ENCODE measurements around the gene WNT2B. TPM values are rescaled to one million over a fixed set of nuclear protein-coding genes. Genes with fewer than 3 reads are reported as not detected.
"Not testable (repeated sequence)": the region's sequence is repeated elsewhere in the genome, so short reads cannot be mapped to it uniquely, and the experiment has no call there.

WNT2B gene
- total and polyA plus RNA-seq, 11 donors: 0.71 to 16.2 (median 2.0) TPM

DNA sequence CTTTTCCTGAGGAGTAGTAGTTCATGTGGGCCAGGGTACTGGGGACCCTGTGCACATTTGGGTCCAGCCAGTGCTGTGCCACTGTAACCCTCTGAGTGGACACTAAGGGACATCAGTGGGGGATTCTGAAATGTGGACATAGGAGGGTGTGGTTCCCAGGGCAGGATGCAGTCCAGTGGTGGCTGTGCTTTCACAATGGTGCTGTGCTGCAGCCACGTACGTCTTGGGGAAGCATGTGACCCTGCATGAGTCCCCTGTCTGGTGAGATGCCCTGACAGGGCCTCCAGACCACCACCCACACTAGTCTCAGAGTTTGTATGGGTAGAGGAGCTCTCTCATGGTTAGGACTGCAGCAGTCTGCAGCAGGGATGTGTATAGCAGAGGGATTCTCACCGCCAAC, 37.8 kb upstream of the WNT2B start:
- intact Hi-C loops (cut with DNase I): no loop called here
- no peaks in the 10 kb centered on the region for H3K36me3 ChIP-seq
- 58 to 76% (median 66%) methylated on average over 2 to 3 of the region's 3 CpGs for WGBS, 4 donors
- H3K9me3 ChIP-seq: no peaks in the 10 kb centered on the region
- H3K4me1 ChIP-seq: peaks cover 0 to 13% (median 6%) of the 10 kb centered on the region in 12 donors
- H3K27ac ChIP-seq: no peak overlapping the region
- ATAC-seq: no peak
- H3K27me3 ChIP-seq: no peaks in the 10 kb centered on the region
- TF ChIP-seq, protein P1, sequence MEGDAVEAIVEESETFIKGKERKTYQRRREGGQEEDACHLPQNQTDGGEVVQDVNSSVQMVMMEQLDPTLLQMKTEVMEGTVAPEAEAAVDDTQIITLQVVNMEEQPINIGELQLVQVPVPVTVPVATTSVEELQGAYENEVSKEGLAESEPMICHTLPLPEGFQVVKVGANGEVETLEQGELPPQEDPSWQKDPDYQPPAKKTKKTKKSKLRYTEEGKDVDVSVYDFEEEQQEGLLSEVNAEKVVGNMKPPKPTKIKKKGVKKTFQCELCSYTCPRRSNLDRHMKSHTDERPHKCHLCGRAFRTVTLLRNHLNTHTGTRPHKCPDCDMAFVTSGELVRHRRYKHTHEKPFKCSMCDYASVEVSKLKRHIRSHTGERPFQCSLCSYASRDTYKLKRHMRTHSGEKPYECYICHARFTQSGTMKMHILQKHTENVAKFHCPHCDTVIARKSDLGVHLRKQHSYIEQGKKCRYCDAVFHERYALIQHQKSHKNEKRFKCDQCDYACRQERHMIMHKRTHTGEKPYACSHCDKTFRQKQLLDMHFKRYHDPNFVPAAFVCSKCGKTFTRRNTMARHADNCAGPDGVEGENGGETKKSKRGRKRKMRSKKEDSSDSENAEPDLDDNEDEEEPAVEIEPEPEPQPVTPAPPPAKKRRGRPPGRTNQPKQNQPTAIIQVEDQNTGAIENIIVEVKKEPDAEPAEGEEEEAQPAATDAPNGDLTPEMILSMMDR (IDR thresholded peaks at IDR 0.05): no peak
- TF ChIP-seq POLR2A (IDR thresholded peaks at IDR 0.05): no peak
- H3K4me3 ChIP-seq: no peak overlapping the region
- DNase-seq: no peak

DNA sequence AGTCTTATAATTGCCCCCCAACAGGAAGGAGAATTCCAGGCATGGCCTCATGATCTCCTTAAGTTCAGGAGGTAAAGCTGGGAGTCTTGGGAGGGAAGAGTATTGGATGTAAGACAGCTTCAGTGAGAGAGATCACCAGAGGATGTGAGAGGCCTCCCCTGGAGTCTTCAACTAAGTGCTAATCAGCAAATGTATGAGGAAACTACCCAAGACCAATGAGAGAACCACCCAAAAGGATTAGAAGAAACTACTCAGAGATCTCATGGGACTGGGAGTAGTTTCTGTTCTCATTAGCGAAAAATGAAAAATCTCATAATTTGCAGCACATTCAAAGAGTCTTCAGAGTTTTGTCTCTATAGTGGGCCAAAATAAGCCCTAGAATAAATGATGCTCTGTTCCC, 36.6 kb upstream of the WNT2B start:
- H3K27me3 ChIP-seq: no peaks in the 10 kb centered on the region
- no peak overlapping the region for H3K27ac ChIP-seq
- ATAC-seq (no peak), DNase-seq (no peak)
- H3K9me3 ChIP-seq: peaks cover 0 to 10% (median 4%) of the 10 kb centered on the region in 12 donors
- 88 to 92% (median 89%) methylated on average over 1 of the region's 1 CpG for WGBS, 4 donors
- TF ChIP-seq, protein P1 (IDR thresholded peaks at IDR 0.05): no peak
- TF ChIP-seq POLR2A (IDR thresholded peaks at IDR 0.05): no peak
- H3K4me3 ChIP-seq: no peak overlapping the region
- intact Hi-C loops (cut with DNase I): no loop called here
- H3K4me1 ChIP-seq: peaks cover 0 to 1% (median 0%) of the 10 kb centered on the region in 12 donors
- peaks cover 0 to 9% (median 0%) of the 10 kb centered on the region in 9 donors for H3K36me3 ChIP-seq

DNA sequence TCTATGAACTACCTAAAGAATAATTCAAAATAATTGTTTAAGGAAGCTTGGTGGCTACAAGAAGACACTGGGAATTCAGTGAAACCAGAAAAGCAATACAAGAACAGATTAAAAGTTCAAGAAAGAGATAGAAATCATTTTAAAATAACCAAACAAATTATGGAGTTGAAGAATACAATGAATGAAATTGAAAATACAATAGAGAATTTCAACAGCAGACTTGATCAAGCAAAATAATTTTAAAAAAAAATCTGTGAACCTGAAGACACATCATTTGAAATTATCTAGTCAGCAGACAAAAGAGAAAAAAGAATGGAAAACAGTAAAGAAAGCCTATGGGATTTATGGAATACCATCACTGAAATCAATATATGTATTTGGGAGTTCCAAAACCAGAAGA, 31.2 kb upstream of the WNT2B start:
- no peak for DNase-seq
- intact Hi-C loops (cut with DNase I): no loop called here
- H3K27ac ChIP-seq: no peak overlapping the region
- H3K4me1 ChIP-seq: no peaks in the 10 kb centered on the region
- H3K27me3 ChIP-seq: no peaks in the 10 kb centered on the region
- ATAC-seq: no peak
- H3K4me3 ChIP-seq: no peak overlapping the region
- peaks cover 0 to 32% (median 18%) of the 10 kb centered on the region in 12 donors for H3K9me3 ChIP-seq
- peaks cover 0 to 11% (median 0%) of the 10 kb centered on the region in 9 donors for H3K36me3 ChIP-seq
- TF ChIP-seq, protein P1 (IDR thresholded peaks at IDR 0.05): no peak
- no peak for TF ChIP-seq POLR2A (IDR thresholded peaks at IDR 0.05)

- no peaks in the 10 kb centered on the region for H3K4me1 ChIP-seq
- H3K27ac ChIP-seq: no peak overlapping the region
- DNase-seq (no peak), ATAC-seq (no peak)
- WGBS, 4 donors: 88 to 99% (median 95%) methylated on average over 1 of the region's 1 CpG
- no peaks in the 10 kb centered on the region for H3K27me3 ChIP-seq
- peaks cover 0 to 11% (median 0%) of the 10 kb centered on the region in 9 donors for H3K36me3 ChIP-seq
- no peak for TF ChIP-seq POLR2A (IDR thresholded peaks at IDR 0.05)
- TF ChIP-seq, protein P1 (IDR thresholded peaks at IDR 0.05): no peak
- H3K4me3 ChIP-seq: no peak overlapping the region
- intact Hi-C loops (cut with DNase I): no loop called here
- H3K9me3 ChIP-seq: peaks cover 0 to 32% (median 18%) of the 10 kb centered on the region in 12 donors
These were observed 30.5 kb upstream of the WNT2B start for GRCh38 chr1:112478314-112478713.

- ATAC-seq; H3K4me1 ChIP-seq; H3K27me3 ChIP-seq; H3K27ac ChIP-seq; H3K9me3 ChIP-seq; H3K4me3 ChIP-seq; H3K36me3 ChIP-seq; intact Hi-C loops (cut with DNase I); DNase-seq: not testable (repeated sequence)
- whole genome bisulfite sequencing, 4 donors: 96 to 100% (median 99%) methylated on average over 1 of the region's 1 CpG
These were observed 22.7 kb upstream of the WNT2B start for GRCh38 chr1:112486063-112486462.

- H3K4me1 ChIP-seq; H3K27me3 ChIP-seq; H3K4me3 ChIP-seq; DNase-seq; H3K9me3 ChIP-seq; ATAC-seq; intact Hi-C loops (cut with DNase I); H3K36me3 ChIP-seq; H3K27ac ChIP-seq: not testable (repeated sequence)
- 87 to 95% (median 90%) methylated on average over 6 of the region's 6 CpGs for WGBS, 4 donors
These were observed 21.1 kb upstream of the WNT2B start for GRCh38 chr1:112487686-112488085.

Measured in heart left ventricle (tissue), 16 donors.